Measurements from ENCODE around the gene TMOD2. TPM values are rescaled to one million over a fixed set of nuclear protein-coding genes. Genes with fewer than 3 reads are reported as not detected.

The TMOD2 gene
- total RNA-seq, 4 donors from 2014 or later = 1.0 to 4.8 (median 2.4) TPM

- Histone ChIP-seq H3K27me3 (no peaks in the 10 kb centered on the region), H3K4me3 (no peak overlapping the region), H3K27ac (no peak overlapping the region), H3K36me3 (no peaks in the 10 kb centered on the region), H3K4me1 (no peaks in the 10 kb centered on the region), H3K9me3 (no peaks in the 10 kb centered on the region)
- no peak for DNase-seq
- ATAC-seq = no peak
- TF ChIP-seq POLR2A (IDR thresholded peaks at IDR 0.05) (no peak), CTCF (IDR thresholded peaks at IDR 0.05 in 4 of 5, conservative IDR thresholded peaks at IDR 0.05 in 1 of 5) (no peak)
- in situ Hi-C loops (cut with MboI; ENCODE audit: low sequenced_read_pairs in 4 of 4) (no loop called here), intact Hi-C loops (cut with DNase I; ENCODE audit: low total_unique reads) (no loop called here)
Measured at GRCh38 chr15:51760805-51761204, 9.4 kb downstream of the TMOD2 start.

- Histone ChIP-seq H3K36me3 (peaks cover 0 to 4% of the 10 kb centered on the region in 2 donors), H3K9me3 (no peaks in the 10 kb centered on the region), H3K27me3 (no peaks in the 10 kb centered on the region), H3K4me3 (no peak overlapping the region), H3K27ac (no peak overlapping the region), H3K4me1 (no peaks in the 10 kb centered on the region)
- intact Hi-C loops (cut with DNase I; ENCODE audit: low total_unique reads) = no loop called here
- DNase-seq (no peak), ATAC-seq (no peak)
- TF ChIP-seq CTCF (IDR thresholded peaks at IDR 0.05 in 4 of 5, conservative IDR thresholded peaks at IDR 0.05 in 1 of 5) (no peak), POLR2A (IDR thresholded peaks at IDR 0.05) (no peak)
- in situ Hi-C loops (cut with MboI; ENCODE audit: low sequenced_read_pairs in 4 of 4) = no loop called here
Measured at GRCh38 chr15:51765751-51766150, 14.4 kb downstream of the TMOD2 start.

- TF ChIP-seq CTCF (IDR thresholded peaks at IDR 0.05 in 4 of 5, conservative IDR thresholded peaks at IDR 0.05 in 1 of 5) (no peak), POLR2A (IDR thresholded peaks at IDR 0.05) (no peak)
Measured at GRCh38 chr15:51766341-51766740, 14.9 kb downstream of the TMOD2 start.

GRCh38 chr15:51768018-51768417 lies 16.6 kb downstream of the TMOD2 start:
- no peaks in the 10 kb centered on the region for H3K27me3 ChIP-seq
- peaks cover 0 to 9% of the 10 kb centered on the region in 2 donors for H3K36me3 ChIP-seq
- ATAC-seq (no peak), DNase-seq (no peak)
- TF ChIP-seq CTCF (IDR thresholded peaks at IDR 0.05 in 4 of 5, conservative IDR thresholded peaks at IDR 0.05 in 1 of 5) = no peak
- TF ChIP-seq POLR2A (IDR thresholded peaks at IDR 0.05) = no peak
- no peaks in the 10 kb centered on the region for H3K4me1 ChIP-seq
- no peak overlapping the region for H3K27ac ChIP-seq
- intact Hi-C loops (cut with DNase I; ENCODE audit: low total_unique reads) = no loop called here
- in situ Hi-C loops (cut with MboI; ENCODE audit: low sequenced_read_pairs in 4 of 4) = no loop called here
- no peaks in the 10 kb centered on the region for H3K9me3 ChIP-seq
- H3K4me3 ChIP-seq = no peak overlapping the region

More at GRCh38 chr15:51766341-51766740, 14.9 kb downstream of the TMOD2 start:
- Histone ChIP-seq H3K27ac (no peak overlapping the region), H3K9me3 (no peaks in the 10 kb centered on the region), H3K36me3 (peaks cover 0 to 4% of the 10 kb centered on the region in 2 donors), H3K27me3 (no peaks in the 10 kb centered on the region), H3K4me1 (no peaks in the 10 kb centered on the region), H3K4me3 (no peak overlapping the region)
- intact Hi-C loops (cut with DNase I; ENCODE audit: low total_unique reads) = no loop called here
- in situ Hi-C loops (cut with MboI; ENCODE audit: low sequenced_read_pairs in 4 of 4) = no loop called here
- ATAC-seq = no peak
- DNase-seq = no peak

GRCh38 chr15:51770902-51771301 lies 19.5 kb downstream of the TMOD2 start:
- no peak for DNase-seq
- in situ Hi-C loops (cut with MboI; ENCODE audit: low sequenced_read_pairs in 4 of 4) (loop anchor here (5.0 kb wide), 3 partner anchors 119 to 129 kb away; no protein-coding TSS in a partner anchor), intact Hi-C loops (cut with DNase I; ENCODE audit: low total_unique reads) (no loop called here)

More at GRCh38 chr15:51770902-51771301, 19.5 kb downstream of the TMOD2 start:
- Histone ChIP-seq H3K27me3 (no peaks in the 10 kb centered on the region), H3K4me1 (no peaks in the 10 kb centered on the region), H3K9me3 (no peaks in the 10 kb centered on the region), H3K4me3 (no peak overlapping the region), H3K36me3 (peaks cover 0 to 11% of the 10 kb centered on the region in 2 donors), H3K27ac (no peak overlapping the region)
- TF ChIP-seq CTCF (IDR thresholded peaks at IDR 0.05 in 4 of 5, conservative IDR thresholded peaks at IDR 0.05 in 1 of 5) (no peak), POLR2A (IDR thresholded peaks at IDR 0.05) (no peak)
- ATAC-seq = no peak
